HG03139 (cell line): Measurements from ENCODE around the gene CENPE.
"Not testable (repeated sequence)": the region's sequence is repeated elsewhere in the genome, so short reads cannot be mapped to it uniquely, and the experiment has no call there.

Experiments
- ATAC-seq: cut with Tn5 transposase; IDR thresholded peaks from one replicate; pipeline ENCODE4 v1.9.1; 2021; ENCODE audit not compliant: unreplicated experiment

CENPE gene, protein sequence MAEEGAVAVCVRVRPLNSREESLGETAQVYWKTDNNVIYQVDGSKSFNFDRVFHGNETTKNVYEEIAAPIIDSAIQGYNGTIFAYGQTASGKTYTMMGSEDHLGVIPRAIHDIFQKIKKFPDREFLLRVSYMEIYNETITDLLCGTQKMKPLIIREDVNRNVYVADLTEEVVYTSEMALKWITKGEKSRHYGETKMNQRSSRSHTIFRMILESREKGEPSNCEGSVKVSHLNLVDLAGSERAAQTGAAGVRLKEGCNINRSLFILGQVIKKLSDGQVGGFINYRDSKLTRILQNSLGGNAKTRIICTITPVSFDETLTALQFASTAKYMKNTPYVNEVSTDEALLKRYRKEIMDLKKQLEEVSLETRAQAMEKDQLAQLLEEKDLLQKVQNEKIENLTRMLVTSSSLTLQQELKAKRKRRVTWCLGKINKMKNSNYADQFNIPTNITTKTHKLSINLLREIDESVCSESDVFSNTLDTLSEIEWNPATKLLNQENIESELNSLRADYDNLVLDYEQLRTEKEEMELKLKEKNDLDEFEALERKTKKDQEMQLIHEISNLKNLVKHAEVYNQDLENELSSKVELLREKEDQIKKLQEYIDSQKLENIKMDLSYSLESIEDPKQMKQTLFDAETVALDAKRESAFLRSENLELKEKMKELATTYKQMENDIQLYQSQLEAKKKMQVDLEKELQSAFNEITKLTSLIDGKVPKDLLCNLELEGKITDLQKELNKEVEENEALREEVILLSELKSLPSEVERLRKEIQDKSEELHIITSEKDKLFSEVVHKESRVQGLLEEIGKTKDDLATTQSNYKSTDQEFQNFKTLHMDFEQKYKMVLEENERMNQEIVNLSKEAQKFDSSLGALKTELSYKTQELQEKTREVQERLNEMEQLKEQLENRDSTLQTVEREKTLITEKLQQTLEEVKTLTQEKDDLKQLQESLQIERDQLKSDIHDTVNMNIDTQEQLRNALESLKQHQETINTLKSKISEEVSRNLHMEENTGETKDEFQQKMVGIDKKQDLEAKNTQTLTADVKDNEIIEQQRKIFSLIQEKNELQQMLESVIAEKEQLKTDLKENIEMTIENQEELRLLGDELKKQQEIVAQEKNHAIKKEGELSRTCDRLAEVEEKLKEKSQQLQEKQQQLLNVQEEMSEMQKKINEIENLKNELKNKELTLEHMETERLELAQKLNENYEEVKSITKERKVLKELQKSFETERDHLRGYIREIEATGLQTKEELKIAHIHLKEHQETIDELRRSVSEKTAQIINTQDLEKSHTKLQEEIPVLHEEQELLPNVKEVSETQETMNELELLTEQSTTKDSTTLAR (N-terminal part only)

DNA sequence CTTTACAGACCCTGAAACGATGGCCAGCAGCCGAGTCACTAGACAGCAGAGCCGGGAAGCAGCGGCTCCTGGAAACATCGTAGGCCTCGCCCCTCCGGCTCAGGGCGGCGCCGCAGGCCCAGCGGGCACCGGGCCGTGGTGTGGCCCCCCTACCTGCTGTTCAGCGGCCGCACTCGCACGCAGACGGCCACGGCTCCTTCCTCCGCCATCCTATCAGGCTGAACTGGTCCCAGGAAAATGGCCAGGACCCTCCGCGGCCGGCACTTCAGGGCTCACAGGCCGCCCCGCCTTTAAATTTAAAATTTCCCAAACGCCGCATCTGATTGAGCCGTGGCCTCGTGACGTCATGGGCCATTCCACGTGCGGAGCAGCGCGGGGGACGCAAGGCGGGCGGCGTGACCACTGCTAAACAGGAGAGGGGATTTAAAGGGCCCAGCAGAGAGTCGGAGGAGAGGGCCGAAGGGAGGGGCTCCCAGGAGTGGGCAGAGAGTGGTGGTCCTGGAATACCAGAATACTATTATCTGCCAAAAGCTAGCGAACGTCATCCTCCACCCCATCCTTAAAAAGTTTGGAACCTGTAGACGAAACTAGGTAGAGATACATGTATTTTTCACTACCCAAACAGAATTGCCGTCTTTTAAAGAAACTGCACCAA lies at the start of gene CENPE:
CENPE (minus strand) TSS at position 233 of the 655 bp plus-strand sequence; CDS start at position 209, 24 bp downstream.
- ATAC-seq: peak; percentile 92

DNA sequence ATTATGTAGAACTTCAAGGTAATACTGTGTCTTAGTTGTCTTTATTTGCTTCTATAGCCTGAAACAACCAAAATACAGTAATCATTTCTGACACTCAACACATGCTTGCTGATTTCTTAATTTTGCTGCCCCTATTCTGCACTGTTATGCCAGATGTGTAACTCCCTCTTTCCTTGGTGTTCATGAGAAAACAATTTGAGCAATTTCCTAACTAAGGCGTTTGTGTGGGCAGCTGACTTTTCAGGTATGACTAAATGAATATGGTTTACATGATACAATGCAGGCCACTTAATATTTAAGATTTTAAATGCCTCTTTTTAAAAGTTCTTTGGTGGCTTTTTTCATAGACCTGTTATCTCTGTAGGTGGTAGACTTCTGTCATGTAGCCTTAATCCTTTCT lies 46.1 kb upstream of the CENPE start:
- no peak for ATAC-seq

DNA sequence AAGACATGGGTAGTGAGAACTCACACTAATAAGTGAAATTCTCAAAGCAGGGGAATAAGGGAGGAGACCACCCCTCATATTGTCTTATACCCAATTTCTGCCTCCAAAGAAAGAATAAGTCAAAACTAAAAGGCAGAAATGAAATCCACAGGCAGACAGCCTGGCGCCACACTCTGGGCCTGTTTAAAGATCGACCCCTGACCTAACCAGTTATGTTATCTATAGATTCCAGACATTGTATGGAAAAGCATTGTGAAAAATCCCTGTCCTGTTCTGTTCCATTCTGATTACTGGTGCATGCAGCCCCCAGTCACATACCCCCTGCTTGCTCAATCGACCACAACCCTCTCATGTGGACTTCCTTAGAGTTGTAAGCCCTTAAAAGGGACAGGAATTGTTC lies 32.8 kb upstream of the CENPE start:
- not testable (repeated sequence) for ATAC-seq

DNA sequence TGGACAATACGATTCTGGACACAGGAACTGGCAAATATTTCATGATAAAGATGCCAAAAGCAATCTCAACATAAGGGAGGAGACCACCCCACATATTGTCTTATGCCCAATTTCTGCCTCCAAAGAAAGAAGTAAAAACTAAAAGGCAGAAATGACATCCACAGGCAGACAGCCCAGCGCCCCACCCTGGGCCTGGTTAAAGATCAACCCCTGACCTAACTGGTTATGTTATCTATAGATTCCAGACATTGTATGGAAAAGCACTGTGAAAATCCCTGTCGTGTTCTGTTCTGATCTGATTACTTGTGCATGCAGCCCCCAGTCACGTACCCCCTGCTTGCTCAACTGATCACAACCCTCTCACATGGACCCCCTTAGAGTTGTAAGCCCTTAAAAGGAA lies 25.4 kb upstream of the CENPE start:
- ATAC-seq: not testable (repeated sequence)

DNA sequence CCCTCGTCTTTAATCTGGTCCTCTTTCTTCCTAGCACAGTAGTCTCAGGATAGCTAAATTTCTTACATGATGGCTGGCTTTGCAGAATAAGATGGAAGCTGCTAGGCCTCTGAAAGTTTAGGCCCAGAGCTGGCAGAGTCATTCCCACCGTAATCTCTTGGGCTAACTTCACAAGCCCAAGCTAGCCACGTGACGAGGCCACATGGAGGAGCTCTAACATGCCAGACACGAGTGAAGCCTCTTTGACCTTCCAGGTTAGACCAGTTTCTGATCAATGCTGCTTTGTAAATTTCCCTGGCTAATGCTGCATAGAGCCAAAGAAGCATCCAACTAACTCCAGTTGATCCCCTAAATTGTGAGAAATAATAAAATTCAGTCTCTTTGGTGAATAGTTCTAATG lies 9.5 kb upstream of the CENPE start:
- ATAC-seq: no peak

DNA sequence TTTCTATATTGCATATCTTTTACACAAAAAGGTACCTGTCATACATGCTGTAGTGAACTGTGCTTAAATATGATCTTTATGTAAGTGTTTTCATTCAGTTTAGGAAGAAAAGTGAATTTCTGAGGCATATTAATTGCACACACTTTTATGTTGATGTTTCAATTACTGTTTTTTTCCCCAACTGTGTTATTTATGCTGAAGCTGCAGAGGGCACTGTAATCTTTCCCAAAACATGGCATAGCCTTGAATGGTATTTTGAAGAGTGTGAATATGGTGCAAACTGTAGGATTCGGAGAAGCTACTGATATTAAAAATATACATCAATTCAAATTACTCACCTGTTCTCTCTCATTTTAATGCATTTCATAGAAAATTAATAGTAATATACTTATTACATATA lies 6.0 kb upstream of the CENPE start:
- ATAC-seq: no peak

DNA sequence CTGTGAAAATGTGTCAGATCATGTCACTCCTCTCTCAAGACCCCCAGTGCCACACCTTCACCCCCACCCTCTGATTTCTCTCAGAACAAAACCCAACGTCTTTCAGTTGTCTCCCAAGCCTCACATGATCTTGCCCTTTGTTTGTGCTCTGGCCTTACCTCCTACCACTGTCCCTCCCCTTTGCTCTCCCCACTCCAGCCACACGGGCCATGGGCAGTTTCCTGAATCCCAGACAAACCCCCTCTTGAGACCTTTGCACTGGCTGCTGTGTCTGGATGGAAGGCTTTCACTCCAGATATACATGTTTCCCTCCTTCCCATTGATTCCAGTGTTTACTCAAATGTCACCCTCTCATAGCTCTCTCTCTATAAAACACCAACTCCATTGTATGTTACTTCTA lies 3.6 kb upstream of the CENPE start:
- no peak for ATAC-seq

DNA sequence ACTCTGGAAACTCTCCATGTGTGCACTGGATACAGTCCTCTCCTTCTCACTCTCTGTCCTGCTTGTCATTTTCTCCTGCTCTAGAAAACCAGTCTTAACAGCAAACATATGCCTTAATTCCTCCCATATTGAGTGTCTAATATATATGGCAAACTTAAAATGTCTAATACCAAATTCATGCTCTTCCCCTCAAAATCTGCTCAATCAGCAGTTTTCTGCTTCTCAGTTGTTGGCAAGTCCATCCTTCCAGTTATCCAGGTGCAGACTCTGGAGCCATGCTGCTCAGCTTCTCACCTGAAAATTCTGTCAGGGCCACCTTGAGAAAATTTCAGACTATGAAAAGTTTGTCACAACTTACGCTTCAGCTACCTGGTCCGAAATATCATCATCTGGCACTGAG lies 3.1 kb upstream of the CENPE start:
- ATAC-seq: no peak

DNA sequence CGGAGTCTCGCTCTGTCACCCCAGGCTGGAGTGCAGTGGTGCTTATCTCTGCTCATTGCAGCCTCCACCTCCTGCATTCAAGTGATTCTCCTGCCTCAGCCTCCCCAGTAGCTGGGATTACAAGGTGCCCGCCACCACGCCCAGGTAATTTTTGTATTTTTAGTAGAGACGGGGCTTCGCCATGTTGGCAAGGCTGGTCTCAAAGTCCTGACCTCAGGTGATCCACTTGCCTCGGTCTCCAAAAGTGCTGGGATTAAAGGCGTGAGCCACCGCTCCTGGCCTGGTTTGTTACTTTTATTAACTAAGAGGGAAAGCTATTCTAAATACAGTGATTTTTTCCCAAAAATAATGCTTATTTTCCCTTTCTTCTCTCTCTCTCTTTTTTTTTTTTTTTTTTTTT lies 866 bp upstream of the CENPE start:
- no peak for ATAC-seq

DNA sequence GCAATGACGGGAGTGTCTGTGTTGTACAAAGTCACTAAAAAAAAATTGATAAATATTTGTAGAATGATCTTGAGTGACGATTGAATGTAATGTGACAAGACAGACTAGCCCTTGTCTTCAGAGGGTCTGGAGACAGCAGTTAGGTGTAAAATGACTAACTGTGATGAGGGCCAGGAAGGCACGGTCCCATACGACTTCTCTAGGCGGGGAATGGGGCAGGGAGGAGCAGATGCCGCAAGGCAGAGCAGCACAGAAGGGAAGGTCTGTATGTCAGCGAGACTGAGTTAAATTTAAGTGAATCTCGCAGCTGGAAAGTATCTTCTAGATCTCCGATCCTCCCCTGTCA lies 405 bp downstream of the CENPE start:
- peak; percentile 41 for ATAC-seq

DNA sequence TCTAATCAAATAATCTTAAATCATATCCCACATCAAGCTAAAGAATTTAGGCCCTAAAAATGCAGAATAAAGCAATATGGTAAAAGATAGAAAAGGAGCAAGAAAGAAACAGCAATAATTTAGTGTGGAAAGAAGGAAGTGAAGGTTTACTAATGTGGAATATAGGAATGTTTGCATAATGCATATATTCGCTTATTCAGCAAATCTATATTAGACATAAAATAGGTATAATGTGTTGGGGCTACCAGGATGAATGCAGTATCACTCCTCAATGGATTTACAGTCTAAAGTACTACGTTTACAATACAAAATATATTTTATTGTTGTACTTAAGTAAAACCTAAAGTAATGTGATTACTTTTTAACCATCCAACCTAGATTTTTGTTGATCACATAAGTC lies 4.7 kb downstream of the CENPE start:
- no peak for ATAC-seq

DNA sequence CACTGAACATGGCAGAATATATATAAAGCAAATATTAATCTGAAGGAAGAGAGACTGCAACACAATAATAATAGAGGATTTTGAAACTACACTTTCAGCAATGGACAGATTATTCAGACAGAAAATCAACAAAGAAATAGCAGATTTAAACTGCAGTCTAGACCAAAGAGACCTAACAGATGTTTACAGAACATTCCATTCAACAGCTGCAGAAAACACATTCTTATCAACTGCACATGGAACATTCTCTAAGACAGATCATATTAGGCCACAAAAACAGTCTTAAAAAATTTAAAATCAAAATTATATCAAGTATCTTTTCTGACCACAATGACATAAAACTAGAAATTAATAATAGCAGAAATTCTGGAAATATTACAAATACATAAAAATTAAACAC lies 27.1 kb downstream of the CENPE start:
- ATAC-seq: no peak

DNA sequence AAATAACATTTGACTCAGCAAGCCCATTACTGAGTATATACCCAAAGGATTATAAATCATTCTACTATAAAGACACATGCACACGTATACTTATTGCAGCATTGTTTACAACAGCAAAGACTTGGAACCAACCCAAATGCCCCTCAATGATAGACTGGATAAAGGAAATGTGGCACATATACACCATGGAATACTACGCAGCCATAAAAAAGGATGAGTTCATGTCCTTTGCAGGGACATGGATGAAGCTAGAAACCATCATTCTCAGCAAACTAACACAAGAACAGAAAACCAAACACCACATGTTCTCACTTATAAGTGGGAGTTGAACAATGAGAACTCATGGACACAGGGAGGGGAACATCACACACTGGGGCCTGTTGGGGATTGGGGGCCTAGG lies 28.4 kb downstream of the CENPE start:
- ATAC-seq: not testable (repeated sequence)

DNA sequence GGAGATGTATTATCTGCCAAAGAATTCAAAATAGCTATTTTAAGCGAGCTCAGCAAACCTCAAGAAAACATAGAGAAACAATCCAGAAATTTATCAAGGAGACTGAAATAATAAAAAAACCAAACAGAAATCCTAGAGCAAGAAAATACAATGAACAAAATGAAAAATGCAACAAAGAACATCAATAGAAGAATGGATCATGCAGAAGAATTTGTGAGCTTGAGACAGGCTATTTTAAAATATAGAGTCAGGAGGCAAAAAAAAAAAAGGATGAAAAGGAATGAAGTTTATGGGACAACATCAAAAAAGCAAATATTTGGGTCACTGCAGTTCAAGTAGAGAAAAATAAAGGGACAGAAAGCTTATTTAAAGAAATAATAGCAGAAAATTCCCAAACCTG lies 29.1 kb downstream of the CENPE start:
- ATAC-seq: no peak

DNA sequence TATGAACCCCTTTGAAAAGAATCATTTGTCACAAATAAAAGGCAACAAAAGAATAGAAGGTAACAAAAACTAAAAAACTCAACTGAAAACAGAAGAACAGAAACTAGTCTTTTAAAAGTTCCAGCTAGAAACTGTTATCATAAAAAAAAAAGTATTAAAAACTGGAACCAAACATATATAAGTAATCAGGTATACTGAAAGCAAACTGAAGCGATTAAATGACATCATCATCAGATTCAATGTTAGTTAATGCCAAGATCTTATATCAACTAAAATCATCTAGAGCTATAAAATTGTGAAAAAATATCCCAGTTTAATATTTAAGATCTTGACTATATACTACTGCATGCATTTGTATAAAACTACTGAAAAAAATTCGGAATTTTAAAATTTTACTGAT lies 36.0 kb downstream of the CENPE start:
- ATAC-seq: no peak

DNA sequence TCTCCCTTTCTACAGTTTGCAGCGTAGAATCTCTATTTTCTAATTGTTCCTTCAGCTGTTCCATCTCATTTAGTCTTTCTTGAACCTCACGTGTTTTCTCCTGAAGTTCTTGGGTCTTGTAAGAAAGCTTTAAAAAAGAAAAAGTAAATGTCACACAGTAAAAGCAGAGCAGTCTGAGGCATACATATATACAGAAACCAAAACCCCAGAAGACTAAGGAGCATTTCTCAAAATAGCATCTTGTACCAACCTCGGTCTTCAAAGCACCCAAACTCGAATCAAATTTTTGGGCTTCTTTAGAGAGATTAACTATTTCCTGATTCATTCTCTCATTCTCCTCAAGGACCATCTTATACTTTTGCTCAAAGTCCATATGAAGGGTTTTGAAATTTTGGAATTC lies 39.4 kb downstream of the CENPE start:
- ATAC-seq: no peak

DNA sequence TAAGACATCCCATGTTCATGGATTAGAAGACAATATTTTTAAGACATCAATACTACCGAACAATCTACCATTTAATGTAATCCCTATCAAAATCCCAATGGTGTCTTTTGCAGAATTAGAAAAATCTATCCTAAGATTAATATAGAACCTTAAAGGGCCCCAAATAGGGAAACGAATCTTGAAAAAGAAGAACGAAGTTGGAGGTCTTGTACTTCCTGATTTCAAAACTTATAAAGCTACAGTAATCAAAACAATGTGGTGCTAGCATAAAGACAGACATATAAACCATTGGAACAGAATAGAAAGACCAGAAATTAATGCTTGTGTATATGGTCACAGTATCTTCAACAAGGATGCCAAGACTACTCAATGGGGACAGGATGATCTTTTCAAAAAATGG lies 42.0 kb downstream of the CENPE start:
- ATAC-seq: no peak

DNA sequence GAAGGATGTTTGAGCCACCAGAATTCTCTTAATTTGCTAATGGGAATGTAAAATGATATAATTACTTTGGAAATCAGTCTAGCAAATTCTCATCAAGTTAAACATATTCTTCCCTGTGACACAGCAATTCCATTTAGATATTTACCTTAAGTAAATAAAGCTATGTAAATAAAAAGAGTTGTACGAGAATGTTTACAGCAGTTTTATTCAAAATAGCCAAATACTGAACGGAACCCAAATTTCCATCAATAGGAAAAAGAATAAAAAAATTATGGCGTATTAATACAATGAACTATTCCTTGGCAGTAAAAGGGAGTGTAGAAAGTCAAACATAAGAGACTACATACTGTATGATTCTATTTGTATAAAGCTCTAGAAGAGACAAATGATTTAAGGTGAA lies 45.8 kb downstream of the CENPE start:
- no peak for ATAC-seq

DNA sequence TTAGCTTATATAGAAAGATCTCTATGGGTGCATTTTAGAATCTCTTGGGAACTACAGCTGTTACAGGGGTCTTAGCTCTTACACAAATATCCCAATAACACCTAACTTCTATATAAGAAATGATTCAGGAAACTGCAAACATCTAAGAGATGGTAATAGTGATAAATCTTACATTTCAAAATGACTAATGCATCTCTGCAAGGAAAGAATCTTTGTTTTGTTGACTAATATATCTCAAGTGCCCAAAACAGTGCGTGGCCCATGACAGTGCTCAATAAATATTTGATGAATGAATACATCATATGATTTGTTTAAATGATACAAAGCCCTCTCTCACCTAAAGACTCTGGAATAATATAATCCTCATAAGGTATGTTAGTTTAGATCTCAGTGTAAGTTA lies 47.5 kb downstream of the CENPE start:
- no peak for ATAC-seq

DNA sequence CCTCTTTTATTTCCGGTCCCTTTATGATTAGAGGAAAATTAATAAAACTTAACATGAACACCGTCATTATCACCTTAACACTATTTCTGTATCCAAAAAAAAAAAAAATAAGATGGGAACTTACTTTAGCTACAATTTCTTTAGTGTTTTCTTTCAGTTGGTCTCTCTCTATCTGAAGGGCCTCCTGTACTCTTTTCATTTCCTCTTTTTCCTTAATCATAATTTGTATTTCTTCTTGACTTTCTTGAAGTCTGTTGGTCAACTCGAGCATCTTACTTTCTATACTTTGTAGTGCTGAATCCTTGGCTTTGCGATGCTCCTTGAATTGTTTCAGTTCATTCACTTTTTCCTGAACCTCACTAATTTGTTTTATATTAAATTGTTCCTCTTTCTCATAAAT lies 53.2 kb downstream of the CENPE start:
- ATAC-seq: no peak

DNA sequence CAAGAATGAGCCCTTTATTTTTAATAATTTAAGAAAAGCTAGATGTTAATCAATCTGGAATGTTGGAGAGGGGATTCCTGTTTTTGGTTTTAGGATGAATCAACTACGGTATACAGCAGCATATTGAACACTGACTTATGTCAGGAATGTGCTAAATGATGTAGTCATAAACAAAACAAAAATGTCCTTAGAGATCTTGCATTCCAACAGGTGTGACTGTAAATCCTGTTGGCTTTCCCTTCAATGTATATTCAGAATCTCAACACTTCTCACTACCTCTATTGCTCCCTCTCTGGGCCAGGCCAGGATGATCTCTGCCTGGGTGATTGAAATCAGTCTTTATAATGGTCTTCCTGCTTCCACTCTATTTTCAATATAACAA lies 60.7 kb downstream of the CENPE start:
- no peak for ATAC-seq
